Suppressor macrophage treated with lipopolysaccharide for 4 hours (primary cell): ENCODE data around the gene VSIR.

Experiments
- DNase-seq: peaks from one replicate; pipeline ENCODE4 v3.0.0-alpha.2; 2020

The VSIR gene

DNA sequence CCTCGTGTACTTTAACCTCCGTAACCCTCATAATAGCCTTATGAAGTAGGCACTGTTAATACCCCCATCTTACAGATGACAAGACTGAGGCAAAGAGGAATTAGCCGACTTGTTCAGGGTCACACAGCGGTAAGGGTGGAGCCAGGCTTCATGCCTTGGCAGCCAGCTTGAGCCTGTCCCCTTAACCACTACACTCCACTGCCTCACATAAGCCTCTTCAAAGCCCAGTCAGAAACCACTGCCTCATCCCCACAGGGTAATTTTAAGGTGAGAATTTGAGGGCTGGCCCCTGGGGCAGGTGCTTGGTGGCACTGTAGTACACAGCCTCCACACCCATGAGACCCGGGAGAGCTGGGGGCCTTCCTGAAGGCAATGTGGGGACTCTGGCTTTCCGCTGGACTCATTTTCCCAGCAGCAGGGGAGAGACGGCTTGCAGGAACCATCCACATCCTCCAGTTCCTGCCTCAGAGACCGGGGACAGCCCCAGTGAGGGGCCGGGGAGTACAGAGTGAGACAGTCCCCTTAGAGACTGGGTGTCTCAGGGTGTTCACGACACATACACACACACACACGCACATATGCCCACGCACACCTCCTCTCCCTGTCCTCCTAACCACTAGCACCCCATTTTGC, 46.1 kb downstream of the VSIR start:
- DNase-seq, result peak; percentile 54

DNA sequence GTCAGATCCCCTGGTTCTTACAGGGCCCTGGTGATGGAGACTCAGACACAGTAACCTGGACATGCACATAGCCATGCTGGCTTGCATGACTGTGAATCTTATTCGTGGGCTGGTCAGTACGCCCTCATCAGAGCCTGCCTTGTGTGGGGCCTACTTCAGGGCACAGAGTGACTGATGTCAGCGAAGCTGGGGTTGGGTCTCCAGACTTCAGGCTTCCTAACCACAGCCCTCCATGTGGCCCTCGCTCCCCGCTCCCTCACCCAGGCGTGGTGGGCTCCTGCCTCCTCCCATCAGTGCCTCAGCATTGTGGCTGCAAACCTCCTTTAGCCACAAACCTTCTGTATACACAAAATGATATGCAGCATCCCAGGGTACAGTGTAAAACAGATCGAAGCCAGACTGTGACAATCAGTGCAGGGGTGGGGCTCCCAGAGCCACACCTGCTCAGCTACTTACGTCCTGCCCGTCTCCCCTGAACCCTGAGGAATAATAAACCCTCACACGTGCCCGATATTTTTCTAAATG, 46.7 kb downstream of the VSIR start:
- DNase-seq, result no peak

DNA sequence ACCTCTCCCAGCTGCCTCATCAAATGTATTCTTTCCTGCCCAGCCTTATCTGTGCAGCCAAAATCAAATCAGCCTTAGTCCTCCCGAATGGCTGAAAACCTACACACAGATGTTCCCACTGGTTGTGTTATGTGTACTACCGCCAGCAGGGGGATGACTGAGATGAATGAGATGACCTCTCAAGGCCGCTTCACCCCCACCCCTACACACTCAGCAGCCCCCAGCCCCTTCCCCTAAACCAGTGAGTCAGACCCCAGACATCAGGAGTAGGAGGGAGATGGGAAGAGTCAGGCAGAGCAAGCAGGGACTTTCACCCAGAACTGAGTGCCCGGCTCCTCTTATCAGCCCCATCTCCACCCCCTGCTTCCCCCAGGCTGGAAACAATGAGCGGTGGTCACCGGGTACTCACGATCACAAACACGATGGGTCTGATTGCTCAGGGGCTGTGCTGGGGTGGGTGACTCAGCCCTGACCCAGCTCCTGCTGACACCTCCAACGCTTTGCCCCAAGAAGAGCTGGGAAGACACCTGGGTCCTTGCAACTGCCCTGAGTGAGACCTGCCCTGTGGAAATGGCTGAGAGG, 47.2 kb downstream of the VSIR start:
- DNase-seq, result peak; percentile 78

DNA sequence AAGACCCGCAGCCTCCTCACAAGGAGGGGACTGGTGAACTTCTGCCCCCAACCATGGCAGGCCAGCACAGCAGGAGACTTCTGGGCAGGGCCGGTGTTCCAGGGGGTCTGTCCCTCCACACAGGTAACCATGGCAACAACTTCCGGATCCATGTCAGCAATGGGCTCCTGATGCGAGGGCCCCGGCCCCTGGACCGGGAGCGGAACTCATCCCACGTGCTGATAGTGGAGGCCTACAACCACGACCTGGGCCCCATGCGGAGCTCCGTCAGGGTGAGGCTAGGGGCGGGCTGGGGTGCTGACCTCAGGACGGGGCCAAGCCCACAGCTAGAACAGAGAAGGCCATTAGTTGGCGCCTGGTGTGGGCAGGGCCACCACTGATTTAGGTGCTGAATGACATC, 48.1 kb downstream of the VSIR start:
- no peak for DNase-seq

DNA sequence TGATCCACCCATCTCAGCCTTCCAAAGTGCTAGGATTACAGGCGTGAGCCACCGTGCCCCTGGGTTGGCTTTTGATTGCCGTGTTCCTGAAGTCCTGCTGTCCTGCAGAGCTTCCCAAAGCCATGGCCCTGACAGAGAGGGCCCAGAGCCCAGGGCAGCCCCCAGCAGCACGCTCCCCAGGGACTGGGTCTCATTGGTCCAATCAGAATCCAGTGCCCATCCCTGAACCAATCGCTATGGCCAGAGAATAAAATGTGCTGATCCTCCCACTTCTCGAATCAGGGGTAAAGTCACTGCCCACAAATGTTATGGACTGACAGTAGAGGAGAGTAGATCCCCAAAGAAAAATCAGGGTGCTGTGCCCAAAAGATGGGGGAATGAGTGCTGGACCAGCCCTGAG, 48.8 kb downstream of the VSIR start:
- no peak for DNase-seq

DNA sequence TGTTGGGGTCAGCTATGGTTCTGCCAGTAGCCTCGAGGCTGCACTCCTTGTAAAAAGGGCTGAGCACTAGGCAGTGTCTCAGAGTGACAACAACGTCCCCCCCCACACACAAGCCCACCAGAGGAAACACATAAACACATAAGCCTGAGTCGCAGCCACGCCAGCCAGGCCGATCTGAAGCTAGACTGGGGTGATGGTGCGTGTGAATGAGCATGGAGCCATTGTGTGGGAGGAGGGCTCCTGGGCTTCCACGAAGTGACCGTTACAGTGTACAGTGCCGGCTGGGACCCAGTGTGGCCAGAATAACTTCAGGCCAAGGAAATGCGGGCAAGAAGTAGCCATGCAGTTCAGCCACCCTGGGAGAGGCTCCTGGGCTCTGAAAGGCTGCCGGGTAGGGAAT, 50.0 kb downstream of the VSIR start:
- no peak for DNase-seq

DNA sequence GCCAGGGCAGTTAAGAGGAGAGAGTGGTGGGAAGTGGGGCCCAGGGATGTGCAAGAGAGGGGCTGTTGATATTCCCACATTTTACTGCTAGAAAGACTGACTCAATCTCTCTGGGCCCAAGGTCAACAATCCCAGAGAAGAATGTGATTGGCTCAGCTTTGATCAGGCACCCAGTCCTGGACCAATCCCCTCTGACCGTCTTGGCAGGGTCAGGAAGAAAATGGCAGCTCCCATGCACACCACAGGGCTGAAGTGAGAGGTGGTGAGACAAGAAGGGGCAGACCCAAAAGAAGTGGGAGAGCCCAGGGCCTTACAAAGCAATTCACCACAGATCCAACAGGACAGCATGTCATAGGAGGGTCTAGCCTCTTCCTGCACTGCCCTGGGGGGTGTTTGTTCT, 50.5 kb downstream of the VSIR start:
- no peak for DNase-seq

DNA sequence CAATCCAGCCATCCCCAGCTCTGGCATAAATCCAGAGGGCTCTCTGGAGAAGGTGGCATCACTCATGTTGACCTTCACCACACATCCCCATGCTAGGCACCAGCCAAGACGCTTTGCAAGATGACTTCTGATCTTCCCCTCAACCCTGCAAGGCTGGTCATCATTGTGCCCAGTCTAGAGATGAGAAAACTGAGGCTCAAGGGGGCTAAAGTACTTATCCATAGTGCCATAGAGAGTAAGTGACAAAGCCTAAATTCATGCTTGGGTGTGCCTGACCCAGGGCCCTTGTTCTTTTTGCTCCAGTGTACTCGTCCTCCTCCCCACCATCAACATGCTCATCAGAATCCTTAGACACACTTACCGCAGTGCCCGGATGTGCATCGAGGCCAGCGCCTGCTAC, 52.0 kb downstream of the VSIR start:
- DNase-seq, result no peak

DNA sequence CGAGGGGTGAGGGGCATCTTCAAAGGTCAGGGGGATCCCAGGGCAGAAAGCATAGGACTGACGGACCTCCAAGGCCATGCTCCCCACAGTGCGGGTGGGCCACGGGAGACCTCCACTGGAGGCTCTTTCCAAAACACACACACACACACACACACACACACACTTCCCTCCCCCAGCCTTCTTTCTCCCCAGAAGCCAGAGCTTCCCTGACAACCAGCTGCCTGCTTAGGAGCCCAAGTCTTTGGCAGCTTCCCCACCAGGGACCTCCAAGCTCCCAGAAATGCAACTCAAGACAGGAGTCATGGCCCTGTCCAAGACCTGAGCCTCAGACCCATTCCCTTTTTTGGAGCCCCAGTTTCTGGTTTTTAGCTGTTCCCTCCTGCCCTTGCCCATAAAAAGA, 53.0 kb downstream of the VSIR start:
- no peak for DNase-seq

DNA sequence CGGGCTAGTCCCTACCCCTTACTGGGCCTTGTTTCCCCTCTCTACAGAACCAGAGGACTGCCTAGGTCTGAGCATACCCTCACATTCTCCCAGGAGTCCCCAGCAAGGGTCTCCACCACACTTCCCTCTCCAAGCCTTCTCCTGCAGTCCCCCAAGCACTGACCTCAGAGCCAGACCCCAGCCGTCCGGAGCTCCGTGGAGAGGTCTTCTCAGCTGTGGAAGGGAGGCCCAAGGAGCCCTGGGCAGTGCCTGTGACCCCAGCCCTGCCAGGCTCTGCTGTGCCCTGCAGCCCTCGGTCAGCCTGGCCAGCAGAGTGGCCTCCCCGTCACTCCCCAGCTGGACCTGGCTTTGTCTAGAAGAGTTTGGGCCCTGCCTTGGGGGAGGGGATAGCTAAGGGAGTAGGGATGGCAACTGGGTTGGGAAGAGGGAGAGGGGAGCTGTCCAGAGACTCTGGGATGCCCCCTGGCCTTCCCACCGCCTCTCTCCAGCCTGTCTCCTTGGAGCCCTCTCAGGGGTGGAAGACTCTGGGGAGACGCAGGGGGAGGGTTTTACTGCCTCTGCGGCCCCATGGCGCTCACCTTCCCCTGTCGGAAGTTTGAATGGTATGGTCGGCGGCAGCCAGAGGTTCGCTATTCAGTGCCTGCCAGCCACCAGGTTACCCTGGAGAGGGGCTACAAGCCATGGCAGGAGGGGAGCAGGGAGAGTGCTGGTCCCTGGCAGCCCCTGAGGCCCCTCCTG, 53.7 kb downstream of the VSIR start, which contains the start of gene C10orf105:
TSS of gene C10orf105 (minus strand) at position 315 of the 738 bp plus-strand sequence. CDS start 3,441 bp downstream, outside the sequence.
- DNase-seq, result no peak

DNA sequence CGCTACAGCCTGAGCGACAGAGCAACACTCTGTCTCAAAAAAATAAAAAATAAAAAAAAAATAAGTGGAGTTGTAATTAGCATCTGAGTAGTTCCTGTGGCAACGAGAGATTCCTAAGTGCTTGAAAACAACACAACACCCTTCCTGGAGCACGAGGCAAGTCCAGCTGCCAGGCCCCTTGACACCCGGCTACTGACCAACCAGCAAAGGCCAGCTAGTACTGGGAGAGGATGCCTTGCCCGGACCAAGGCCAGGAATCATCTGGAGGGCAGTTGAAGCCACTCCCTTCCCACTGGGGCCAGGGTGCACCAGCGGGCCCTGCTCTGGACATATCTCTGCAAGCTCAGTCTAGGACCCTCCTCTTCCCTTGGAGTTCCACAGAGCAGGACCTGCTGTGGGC, 54.3 kb downstream of the VSIR start:
- DNase-seq, result no peak

DNA sequence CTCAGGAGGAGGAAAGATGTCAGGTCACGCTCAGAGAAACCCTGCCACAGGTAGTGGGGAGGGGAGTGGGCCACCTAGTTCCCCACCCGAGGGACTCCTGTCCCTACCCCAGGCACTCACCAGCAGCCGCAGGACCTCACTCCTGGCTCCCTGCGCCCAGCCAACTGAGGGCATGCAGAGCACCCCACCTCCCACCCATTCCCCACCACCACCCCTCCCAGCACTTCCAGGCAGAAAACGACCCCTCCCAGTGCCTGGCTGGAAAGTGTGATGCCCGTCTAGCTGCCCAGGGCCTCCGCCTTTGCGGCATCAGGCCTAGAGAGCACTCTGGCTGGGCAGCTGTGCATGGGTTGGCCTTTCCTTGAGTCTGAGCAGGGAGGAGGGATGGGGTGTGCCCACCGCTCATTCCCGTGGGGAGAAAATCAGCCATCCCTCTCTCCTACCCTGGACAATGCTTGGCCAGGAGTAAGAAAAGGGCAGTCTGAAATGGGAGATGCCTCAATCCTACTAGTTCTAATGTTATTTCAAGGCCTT, 55.1 kb downstream of the VSIR start:
- DNase-seq, result no peak

DNA sequence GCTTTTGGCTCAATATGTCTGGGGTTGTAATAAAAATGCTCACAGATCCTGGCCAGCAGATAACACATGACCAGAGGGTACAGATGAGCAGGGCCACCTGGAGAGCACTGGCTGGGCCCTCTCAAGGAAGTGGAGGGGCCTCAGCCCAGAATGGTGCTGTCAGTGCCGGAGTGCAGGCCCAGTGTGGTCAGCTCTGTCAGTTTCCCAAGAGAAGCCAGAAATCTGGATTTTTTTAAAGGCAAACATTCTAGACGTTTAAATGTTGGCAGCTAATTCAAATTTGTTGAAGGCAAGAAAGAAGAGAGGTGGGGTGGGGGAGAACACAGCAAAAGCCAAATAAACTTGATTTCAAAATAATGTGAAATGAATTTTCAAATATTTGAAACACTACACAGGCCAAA, 55.8 kb downstream of the VSIR start:
- no peak for DNase-seq

DNA sequence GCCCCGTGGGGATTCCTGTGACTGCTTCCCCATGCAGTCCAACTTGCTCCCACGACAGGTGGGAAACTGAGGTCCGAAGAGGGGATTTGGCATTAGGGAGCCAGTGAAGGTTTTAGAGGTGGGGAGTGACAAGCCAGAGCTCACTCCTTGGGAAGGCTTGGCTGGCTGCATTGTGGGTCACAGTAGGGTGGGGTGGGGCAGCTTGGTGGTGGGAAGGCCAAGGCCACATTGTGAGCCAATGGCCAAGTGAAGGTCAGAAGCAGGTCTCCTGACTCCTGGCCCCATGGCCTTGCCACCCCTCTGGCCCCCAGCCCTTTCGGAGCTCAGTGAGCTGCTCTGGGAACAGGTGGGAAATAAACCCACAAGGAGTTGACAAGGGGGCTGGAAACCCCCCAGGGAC, 56.3 kb downstream of the VSIR start:
- DNase-seq, result no peak

DNA sequence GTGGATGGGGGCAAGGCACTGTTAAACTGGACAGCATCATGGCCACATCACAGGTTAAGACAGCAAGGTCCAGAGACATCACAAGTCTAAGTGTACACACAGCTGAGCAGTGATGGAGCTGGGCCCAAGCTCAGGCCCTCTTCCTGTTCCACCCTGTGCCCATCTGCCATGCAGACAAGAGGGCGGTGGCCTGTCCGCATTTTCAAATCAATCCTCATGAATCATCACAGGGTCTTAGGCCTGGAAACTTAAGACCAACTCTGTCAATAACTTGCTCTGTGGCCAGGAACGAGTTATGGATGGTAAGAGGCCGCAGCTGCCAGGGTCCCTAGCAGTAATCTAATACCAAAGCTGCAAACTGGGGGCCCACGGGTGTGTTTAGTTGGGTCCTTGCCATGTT, 56.9 kb downstream of the VSIR start:
- DNase-seq, result no peak

DNA sequence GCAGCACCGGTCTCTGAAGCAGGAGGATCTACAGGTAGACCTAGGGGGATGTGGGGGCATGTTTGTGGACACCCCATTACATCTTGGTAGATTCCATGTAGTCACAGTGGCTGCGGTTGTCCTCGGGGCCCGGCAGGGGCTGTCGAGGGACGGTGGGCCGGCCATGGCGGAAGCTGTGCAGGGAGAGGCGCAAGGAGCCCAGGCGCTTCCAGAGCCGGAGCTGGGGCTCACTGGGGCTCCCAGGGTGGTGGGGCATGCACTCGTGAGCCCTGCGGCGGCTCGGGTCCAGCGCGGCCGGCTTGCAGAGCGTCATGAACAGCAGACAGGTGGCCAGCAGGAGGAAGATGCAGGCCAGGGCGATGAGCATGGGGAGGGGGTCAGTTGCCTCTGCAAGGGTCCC, 57.5 kb downstream of the VSIR start:
- no peak for DNase-seq

DNA sequence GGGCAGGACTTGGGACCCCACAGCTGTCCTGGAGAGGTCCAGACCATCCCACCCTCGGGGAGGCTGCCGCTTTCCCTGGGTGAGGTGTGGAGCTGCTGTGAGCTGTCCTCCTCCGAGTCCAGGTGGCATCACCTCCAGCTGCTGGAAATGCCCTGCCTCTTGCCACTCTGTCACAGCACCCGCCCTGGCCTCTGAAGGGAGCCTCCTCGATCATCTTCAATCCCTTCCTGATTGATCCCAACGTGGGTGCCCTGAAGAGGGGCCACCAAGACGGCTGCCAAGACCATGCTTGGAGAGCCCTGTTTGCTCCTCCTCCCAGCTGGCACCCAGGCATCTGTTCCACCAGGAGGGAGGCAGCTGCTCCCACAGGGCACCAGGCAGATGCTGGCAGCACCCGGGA, 58.3 kb downstream of the VSIR start:
- DNase-seq, result no peak

DNA sequence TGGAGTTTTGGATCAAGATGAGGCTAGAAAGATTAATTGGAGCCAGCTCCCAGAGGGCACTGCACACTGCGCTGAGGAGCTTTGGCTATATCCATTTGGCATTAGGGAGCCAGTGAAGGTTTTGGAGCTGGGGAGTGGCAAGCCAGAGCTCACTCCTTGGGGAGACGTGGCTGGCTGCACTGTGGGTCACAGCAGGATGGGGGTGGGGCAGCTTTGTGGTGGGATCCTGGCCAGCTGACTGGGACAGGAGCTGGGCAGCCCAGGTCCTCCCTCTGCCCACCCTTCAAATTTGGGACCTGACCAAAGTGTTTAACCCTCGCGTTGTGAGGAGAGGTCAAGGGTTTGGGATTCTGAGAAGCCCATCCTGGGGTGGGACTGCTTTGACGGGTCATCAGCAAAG, 58.7 kb downstream of the VSIR start:
- DNase-seq, result no peak

DNA sequence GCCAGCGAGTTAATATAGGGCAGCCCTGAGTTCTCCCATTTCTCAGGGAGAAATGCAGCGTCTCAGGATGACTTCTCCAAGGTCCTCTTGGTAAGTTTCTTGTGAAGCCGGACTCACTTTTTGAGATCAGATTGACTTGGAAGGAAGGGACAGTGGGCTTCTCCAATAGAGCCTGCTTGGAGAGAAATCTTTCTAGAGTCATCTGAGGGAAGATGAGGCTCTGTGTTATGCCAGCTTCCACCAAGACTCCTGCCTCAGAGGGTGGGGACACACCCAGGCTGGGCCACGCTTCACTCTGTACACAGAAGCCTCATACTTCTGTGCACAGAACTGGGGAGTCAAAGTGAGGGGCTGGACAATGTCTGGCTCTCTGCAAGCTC, 59.3 kb downstream of the VSIR start:
- DNase-seq, result no peak

DNA sequence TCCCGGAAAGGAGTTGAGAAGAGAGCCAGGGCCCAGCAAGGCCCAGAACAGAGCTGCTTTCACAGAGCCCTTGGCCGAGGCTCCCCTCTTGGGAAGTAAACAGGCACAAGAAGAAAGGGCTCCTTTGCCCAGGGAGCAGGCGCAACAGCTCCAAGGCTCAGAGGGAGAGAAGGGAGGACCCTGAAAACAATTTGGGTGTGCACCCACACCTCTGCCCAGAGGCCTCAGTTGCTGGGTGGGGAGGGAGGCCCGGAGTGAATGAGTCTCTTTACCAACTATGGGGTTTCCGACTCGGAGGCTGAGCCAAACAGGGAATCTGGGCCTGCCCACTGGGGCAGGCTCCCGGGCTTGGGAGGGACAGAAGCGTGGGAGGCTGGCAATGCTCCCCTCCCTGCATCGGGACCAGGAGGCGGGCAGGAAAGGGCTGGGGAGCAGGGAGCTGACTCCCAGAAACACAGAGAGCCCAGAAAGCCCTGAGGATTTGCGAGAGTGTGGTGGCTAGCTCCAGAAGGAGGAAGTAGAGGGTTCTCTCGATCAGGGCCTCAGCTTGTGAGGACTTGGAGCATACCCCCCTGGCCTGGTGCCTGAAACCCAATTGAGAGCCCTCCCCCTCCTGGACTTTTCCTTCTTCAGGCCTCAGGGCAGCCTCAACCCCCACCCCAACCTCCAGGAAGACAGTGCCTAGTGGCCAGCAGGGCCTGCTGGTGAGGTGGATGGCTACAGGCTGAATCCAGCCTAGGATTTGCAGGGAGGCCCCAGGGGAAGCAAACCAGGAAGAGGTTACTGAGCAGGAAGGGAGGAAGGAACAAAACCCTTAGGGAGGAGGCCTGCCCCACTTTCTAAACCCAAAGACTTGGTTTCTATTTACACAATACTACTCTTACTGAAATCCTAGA, 59.9 kb downstream of the VSIR start:
- DNase-seq, result peak; percentile 80

DNA sequence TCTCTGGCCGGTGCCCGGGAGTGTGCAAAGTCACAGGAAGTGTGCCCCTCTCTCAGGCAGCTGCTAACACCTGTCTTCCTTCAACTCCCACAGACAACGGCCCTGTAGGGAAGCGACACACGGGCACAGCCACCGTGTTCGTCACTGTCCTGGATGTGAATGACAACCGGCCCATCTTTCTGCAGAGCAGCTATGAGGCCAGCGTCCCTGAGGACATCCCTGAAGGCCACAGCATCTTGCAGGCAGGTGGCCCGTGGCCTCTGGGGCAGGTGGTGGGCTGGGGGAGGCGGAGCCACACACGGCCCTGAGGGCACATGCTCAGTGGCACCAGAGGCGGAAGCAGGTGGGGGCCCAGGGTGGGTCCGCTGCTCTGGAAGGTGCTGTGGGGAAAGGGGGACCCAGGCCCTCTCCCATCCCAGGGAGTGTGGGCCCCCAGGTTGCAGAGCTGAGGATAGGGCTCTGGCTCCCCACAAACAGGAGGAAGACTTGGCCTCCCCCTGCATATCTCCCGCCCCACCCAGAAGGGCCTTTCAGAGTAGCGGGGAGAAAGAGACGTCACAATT, 60.7 kb downstream of the VSIR start:
- DNase-seq, result no peak

DNA sequence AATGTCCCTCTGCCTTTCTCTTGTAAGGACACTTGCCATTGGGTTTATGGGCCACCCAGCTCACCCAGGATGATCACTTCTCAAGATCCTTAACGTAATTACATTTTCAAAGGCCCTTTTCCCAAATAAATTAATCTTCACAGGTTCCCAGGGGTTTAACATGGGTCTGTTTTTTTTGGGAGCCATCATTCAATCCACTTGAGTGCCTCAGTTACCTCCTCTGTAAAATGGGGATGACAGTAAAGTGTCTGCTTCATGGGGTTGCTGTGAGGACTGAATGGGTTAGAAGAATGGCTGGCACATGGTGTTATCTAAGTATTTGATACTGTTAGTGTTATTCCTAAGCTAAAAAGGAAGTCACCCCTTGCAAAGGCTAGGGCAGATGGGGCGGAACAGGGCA, 61.1 kb downstream of the VSIR start:
- no peak for DNase-seq
